ENCODE results near the gene RIMBP3C. TPM values are rescaled to one million over a fixed set of nuclear protein-coding genes. Genes with fewer than 3 reads are reported as not detected.

Gene RIMBP3C
- total RNA-seq, 2 donors from 2014 or later, result 0.14 to 6.4 TPM

- Histone ChIP-seq H3K27ac (peak overlapping the region; percentile 33 to 54), H3K9me3 (no peaks in the 10 kb centered on the region), H3K4me1 (replicated peaks) (peaks cover 28% of the 10 kb centered on the region), H3K36me3 (no peaks in the 10 kb centered on the region), H3K27me3 (replicated peaks; ENCODE audit: insufficient read depth) (no peaks in the 10 kb centered on the region), H3K4me3 (no peak overlapping the region)
- intact Hi-C loops (cut with DNase I), result no loop called here
- no peak for DNase-seq (ENCODE audit: low spot score)
- TF ChIP-seq CTCF (IDR thresholded peaks at IDR 0.05), result no peak
- WGBS, result 33% methylated on average over 6 of the region's 6 CpGs
These were observed 28.2 kb upstream of the RIMBP3C start for GRCh38 chr22:21579474-21579851.

DNA sequence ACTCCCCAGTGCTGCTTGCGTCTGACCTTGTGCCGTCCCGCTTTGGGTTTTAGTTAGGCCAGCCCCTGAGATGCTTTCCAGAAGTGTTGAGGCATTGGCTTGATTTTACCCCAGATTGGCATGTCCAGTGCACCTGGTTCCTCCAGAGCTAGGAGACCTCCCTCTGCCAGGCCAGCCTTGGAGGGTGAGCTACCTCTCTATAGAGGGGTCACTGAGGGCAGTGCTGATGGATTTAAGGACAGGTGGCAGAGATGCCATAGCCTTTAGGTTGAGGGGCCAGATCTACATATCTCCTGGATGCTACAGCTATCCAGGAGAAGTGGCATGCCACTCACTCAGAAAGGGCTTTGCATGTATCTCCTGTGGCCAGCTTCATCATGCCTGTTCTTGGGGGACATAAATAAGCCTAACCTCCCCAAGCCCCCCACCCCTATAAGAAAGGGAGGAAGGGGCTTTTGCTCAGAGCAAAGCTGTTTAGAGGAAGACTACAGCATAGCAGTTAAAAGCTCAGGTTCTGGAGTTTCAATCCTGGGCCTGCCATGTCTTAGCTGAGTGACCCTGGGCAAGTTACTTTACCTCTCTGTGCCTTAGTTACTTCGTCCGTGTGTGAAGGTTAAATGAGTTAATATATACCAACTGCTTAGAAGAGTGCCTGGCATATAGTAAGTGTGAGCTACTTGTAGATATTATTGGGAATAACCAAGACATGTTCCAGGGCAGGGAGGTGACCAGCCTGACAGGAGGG is 22.7 kb upstream of the RIMBP3C start:
- 88% methylated on average over 5 of the region's 5 CpGs for WGBS
- peaks cover 23% of the 10 kb centered on the region for H3K4me1 ChIP-seq (replicated peaks)
- intact Hi-C loops (cut with DNase I), result no loop called here

GRCh38 chr22:21573293-21573734 is 22.1 kb upstream of the RIMBP3C start:
- no peak overlapping the region for H3K27ac ChIP-seq
- no peak for DNase-seq (ENCODE audit: low spot score)
- no peak overlapping the region for H3K4me3 ChIP-seq
- H3K9me3 ChIP-seq, result no peaks in the 10 kb centered on the region
- H3K36me3 ChIP-seq, result no peaks in the 10 kb centered on the region
- TF ChIP-seq CTCF (IDR thresholded peaks at IDR 0.05) (no peak), POLR2AphosphoS5 (IDR thresholded peaks at IDR 0.05) (no peak)
- no peaks in the 10 kb centered on the region for H3K27me3 ChIP-seq (replicated peaks; ENCODE audit: insufficient read depth)
- peaks cover 21% of the 10 kb centered on the region for H3K4me1 ChIP-seq (replicated peaks)
- intact Hi-C loops (cut with DNase I), result no loop called here
- WGBS, result 63% methylated on average over 6 of the region's 6 CpGs

More for the DNA sequence above, 22.7 kb upstream of the RIMBP3C start:
- H3K27ac ChIP-seq, result no peak overlapping the region
- H3K36me3 ChIP-seq, result no peaks in the 10 kb centered on the region
- H3K9me3 ChIP-seq, result no peaks in the 10 kb centered on the region
- H3K4me3 ChIP-seq, result no peak overlapping the region
- DNase-seq (ENCODE audit: low spot score), result no peak
- TF ChIP-seq POLR2AphosphoS5 (IDR thresholded peaks at IDR 0.05) (no peak), POLR2A (IDR thresholded peaks at IDR 0.05) (no peak), CTCF (IDR thresholded peaks at IDR 0.05) (no peak)
- H3K27me3 ChIP-seq (replicated peaks; ENCODE audit: insufficient read depth), result no peaks in the 10 kb centered on the region

GRCh38 chr22:21571679-21572078 is 20.4 kb upstream of the RIMBP3C start:
- H3K36me3 ChIP-seq, result no peaks in the 10 kb centered on the region
- H3K9me3 ChIP-seq, result no peaks in the 10 kb centered on the region
- TF ChIP-seq POLR2AphosphoS5 (IDR thresholded peaks at IDR 0.05), result no peak
- no peak for TF ChIP-seq CTCF (IDR thresholded peaks at IDR 0.05)
- no peak for TF ChIP-seq POLR2A (IDR thresholded peaks at IDR 0.05)
- peaks cover 21% of the 10 kb centered on the region for H3K4me1 ChIP-seq (replicated peaks)
- H3K27me3 ChIP-seq (replicated peaks; ENCODE audit: insufficient read depth), result no peaks in the 10 kb centered on the region
- H3K4me3 ChIP-seq, result no peak overlapping the region
- DNase-seq (ENCODE audit: low spot score), result no peak
- H3K27ac ChIP-seq, result no peak overlapping the region
- intact Hi-C loops (cut with DNase I), result no loop called here
- WGBS, result 89% methylated on average over 4 of the region's 4 CpGs

DNA sequence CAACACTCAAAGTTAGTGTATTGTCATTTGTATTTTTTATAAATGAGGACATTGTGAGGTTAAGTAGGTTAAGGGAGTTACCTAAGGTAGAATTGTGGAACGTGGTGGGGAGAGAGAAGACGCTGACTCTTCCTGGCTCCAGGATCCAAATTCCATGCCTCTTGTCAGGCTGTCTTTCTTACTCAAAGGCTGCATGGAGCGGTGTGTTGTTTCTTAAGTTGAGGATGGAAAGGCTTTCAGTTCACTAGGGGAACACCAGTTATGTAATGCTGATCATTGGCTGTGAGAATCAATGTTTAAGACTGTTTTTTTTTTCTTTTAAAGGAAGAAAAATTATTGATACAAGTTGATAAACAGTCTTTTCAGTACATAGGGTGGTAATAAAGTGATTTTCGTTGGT is 19.1 kb upstream of the RIMBP3C start:
- Histone ChIP-seq H3K9me3 (no peaks in the 10 kb centered on the region), H3K4me3 (no peak overlapping the region), H3K27ac (no peak overlapping the region), H3K36me3 (no peaks in the 10 kb centered on the region), H3K27me3 (replicated peaks; ENCODE audit: insufficient read depth) (no peaks in the 10 kb centered on the region), H3K4me1 (replicated peaks) (peaks cover 21% of the 10 kb centered on the region)
- intact Hi-C loops (cut with DNase I), result no loop called here
- DNase-seq (ENCODE audit: low spot score), result no peak
- TF ChIP-seq POLR2A (IDR thresholded peaks at IDR 0.05) (no peak), CTCF (IDR thresholded peaks at IDR 0.05) (no peak), POLR2AphosphoS5 (IDR thresholded peaks at IDR 0.05) (no peak)
- WGBS, result 52% methylated on average over 4 of the region's 4 CpGs

Data from prostate gland (tissue), 2 donors.